Ishikawa (cell line): Measurements from ENCODE around the gene NEXN.

ENCODE experiments used
- CEBPB ChIP-seq: IDR thresholded peaks from 2 replicates; pipeline ENCODE4 v1.6.1; 2012
- CREB1 ChIP-seq: IDR thresholded peaks from 2 replicates; pipeline ENCODE4 v1.6.1; 2012; ENCODE audit warnings: low read depth
- EGR1 ChIP-seq: IDR thresholded peaks from 2 replicates; pipeline ENCODE4 v1.6.1; 2012
- EP300 ChIP-seq: IDR thresholded peaks from 2 replicates; pipeline ENCODE4 v1.6.1; 2012; ENCODE audit warnings: borderline replicate concordance
- FOXM1 ChIP-seq: IDR thresholded peaks from 2 replicates; pipeline ENCODE4 v1.6.1; 2012; ENCODE audit warnings: low read depth, borderline replicate concordance
- NFIC ChIP-seq: IDR thresholded peaks from 2 replicates; pipeline ENCODE4 v1.6.1; 2012
- RAD21 ChIP-seq: IDR thresholded peaks from 2 replicates; pipeline ENCODE4 v1.6.1; 2012; ENCODE audit warnings: low read depth
- TAF1 ChIP-seq: IDR thresholded peaks from 2 replicates; pipeline ENCODE4 v1.6.1; 2012; ENCODE audit warnings: low read depth, mild to moderate bottlenecking
- TCF12 ChIP-seq: IDR thresholded peaks from 2 replicates; pipeline ENCODE4 v1.6.1; 2012; ENCODE audit warnings: low read depth
- TEAD4 ChIP-seq: IDR thresholded peaks from 2 replicates; pipeline ENCODE4 v1.6.1; 2012
- YY1 ChIP-seq: IDR thresholded peaks from 2 replicates; pipeline ENCODE4 v1.6.1; 2012; ENCODE audit warnings: low read depth
- ZBTB7A ChIP-seq: IDR thresholded peaks from 2 replicates; pipeline ENCODE4 v1.6.1; 2012; ENCODE audit warnings: low read depth
- TF ChIP-seq, protein P1 (sequence below): IDR thresholded peaks from 2 replicates; pipeline ENCODE4 v1.6.1; 2012
- TF ChIP-seq, protein P2 (sequence below): IDR thresholded peaks from 2 replicates; pipeline ENCODE4 v1.6.1; 2012
- TF ChIP-seq, protein P3 (sequence below): IDR thresholded peaks from 2 replicates; pipeline ENCODE4 v1.6.1; 2012; ENCODE audit warnings: low read depth, mild to moderate bottlenecking

Gene NEXN

GRCh38 chr1:77972080-77972479 is 83.7 kb downstream of the NEXN start:
- TF ChIP-seq, protein P1, sequence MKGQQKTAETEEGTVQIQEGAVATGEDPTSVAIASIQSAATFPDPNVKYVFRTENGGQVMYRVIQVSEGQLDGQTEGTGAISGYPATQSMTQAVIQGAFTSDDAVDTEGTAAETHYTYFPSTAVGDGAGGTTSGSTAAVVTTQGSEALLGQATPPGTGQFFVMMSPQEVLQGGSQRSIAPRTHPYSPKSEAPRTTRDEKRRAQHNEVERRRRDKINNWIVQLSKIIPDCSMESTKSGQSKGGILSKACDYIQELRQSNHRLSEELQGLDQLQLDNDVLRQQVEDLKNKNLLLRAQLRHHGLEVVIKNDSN = no peak
- TF ChIP-seq CEBPB (no peak), TCF12 (no peak), YY1 (no peak)
- TF ChIP-seq, protein P2, sequence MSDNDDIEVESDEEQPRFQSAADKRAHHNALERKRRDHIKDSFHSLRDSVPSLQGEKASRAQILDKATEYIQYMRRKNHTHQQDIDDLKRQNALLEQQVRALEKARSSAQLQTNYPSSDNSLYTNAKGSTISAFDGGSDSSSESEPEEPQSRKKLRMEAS = no peak

- TF ChIP-seq FOXM1 (no peak), YY1 (no peak), TAF1 (no peak), EGR1 (no peak), CEBPB (no peak), RAD21 (no peak), TEAD4 (no peak), CREB1 (no peak), ZBTB7A (no peak), EP300 (no peak), TCF12 (no peak), NFIC (no peak)
- TF ChIP-seq, protein P3, sequence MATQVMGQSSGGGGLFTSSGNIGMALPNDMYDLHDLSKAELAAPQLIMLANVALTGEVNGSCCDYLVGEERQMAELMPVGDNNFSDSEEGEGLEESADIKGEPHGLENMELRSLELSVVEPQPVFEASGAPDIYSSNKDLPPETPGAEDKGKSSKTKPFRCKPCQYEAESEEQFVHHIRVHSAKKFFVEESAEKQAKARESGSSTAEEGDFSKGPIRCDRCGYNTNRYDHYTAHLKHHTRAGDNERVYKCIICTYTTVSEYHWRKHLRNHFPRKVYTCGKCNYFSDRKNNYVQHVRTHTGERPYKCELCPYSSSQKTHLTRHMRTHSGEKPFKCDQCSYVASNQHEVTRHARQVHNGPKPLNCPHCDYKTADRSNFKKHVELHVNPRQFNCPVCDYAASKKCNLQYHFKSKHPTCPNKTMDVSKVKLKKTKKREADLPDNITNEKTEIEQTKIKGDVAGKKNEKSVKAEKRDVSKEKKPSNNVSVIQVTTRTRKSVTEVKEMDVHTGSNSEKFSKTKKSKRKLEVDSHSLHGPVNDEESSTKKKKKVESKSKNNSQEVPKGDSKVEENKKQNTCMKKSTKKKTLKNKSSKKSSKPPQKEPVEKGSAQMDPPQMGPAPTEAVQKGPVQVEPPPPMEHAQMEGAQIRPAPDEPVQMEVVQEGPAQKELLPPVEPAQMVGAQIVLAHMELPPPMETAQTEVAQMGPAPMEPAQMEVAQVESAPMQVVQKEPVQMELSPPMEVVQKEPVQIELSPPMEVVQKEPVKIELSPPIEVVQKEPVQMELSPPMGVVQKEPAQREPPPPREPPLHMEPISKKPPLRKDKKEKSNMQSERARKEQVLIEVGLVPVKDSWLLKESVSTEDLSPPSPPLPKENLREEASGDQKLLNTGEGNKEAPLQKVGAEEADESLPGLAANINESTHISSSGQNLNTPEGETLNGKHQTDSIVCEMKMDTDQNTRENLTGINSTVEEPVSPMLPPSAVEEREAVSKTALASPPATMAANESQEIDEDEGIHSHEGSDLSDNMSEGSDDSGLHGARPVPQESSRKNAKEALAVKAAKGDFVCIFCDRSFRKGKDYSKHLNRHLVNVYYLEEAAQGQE = no peak
- TF ChIP-seq, protein P2 = no peak
- TF ChIP-seq, protein P1 = no peak
These were observed 87.0 kb downstream of the NEXN start for GRCh38 chr1:77975386-77975785.

DNA sequence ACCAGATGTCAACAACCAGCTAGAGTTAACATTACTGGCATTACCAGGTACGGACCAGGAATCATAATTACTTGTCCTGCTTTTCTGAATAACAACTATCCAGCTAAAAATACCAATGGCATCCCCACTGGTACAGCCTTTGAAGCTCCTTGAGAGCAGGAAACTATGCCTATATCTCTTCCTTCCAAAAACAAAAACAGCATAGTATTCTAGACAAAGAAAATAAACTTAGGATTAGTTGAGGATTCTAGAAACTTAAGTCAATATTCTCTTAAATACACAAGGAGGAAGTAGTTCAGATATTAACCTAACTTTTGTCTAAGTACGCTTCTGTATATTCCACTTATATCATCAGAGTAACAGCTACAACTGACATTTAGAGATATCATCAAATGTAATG is 87.5 kb downstream of the NEXN start:
- TF ChIP-seq YY1 (no peak), TEAD4 (no peak), CREB1 (no peak), RAD21 (no peak), FOXM1 (no peak), TAF1 (no peak), CEBPB (no peak), TCF12 (no peak)
- TF ChIP-seq, protein P1 = no peak
- TF ChIP-seq, protein P2 = no peak
- TF ChIP-seq, protein P3 = no peak

- TF ChIP-seq RAD21 (no peak), YY1 (no peak), EP300 (no peak), TEAD4 (no peak), TCF12 (no peak), EGR1 (no peak), ZBTB7A (no peak), TAF1 (no peak), NFIC (no peak), CREB1 (no peak), CEBPB (no peak)
- TF ChIP-seq, protein P3 = no peak
- TF ChIP-seq, protein P2 = no peak
- TF ChIP-seq, protein P1 = no peak
These were observed 88.1 kb downstream of the NEXN start for GRCh38 chr1:77976433-77977076.
